HepG2 (cell line): ENCODE data around the gene MMUT. TPM values are rescaled to one million over a fixed set of nuclear protein-coding genes. Genes with fewer than 3 reads are reported as not detected.
A peak's percentile ranks its signal among the peaks of the same experiment; 100 is the strongest.

ENCODE experiments used
- BCL6 ChIP-seq: IDR thresholded peaks from 2 replicates; pipeline ENCODE4 v1.6.1; 2016; ENCODE audit warnings: missing genetic modification reagents, missing compliant biosample characterization
- CC2D1A ChIP-seq: sonication (generic); formaldehyde crosslinking; IDR thresholded peaks from 2 replicates; pipeline ENCODE4 v1.8.1; 2023; ENCODE audit warnings: mild to moderate bottlenecking, missing genetic modification reagents
- ELF3 ChIP-seq: IDR thresholded peaks from 2 replicates; pipeline ENCODE4 v1.6.1; 2016; ENCODE audit warnings: missing genetic modification reagents, missing compliant biosample characterization
- ETV5 ChIP-seq: IDR thresholded peaks from 2 replicates; pipeline ENCODE4 v1.6.1; 2018; ENCODE audit warnings: missing biosample characterization, missing genetic modification reagents, inconsistent platforms, borderline replicate concordance
- FOXA3 ChIP-seq: IDR thresholded peaks from 2 replicates; pipeline ENCODE4 v1.6.1; 2016; ENCODE audit warnings: missing genetic modification reagents, missing compliant biosample characterization
- GLMP ChIP-seq: sonication (generic); formaldehyde crosslinking; IDR thresholded peaks from 2 replicates; pipeline ENCODE4 v1.9.0; 2021; ENCODE audit warnings: missing genetic modification reagents, mild to moderate bottlenecking, borderline replicate concordance
- HNRNPUL1 ChIP-seq: fragments of 200-400 bp; formaldehyde crosslinking; IDR thresholded peaks from 2 replicates; pipeline ENCODE4 v1.6.1; 2017; ENCODE audit warnings: low read depth, mild to moderate bottlenecking, low read length, moderate library complexity
- NONO ChIP-seq, 2 experiments: fragments of 450-650 bp in 1 of 2; sonication (generic) in 1 of 2; formaldehyde crosslinking in 1 of 2; IDR thresholded peaks in 1 of 2; conservative IDR thresholded peaks in 1 of 2; 2 replicates each; pipeline versions ENCODE4 v1.6.1 to v1.8.0; 2017 to 2022; ENCODE audit warnings: mild to moderate bottlenecking in 1 of 2, missing genetic modification reagents in 1 of 2, moderate library complexity in 1 of 2
- PAWR ChIP-seq: sonication (generic); formaldehyde crosslinking; IDR thresholded peaks from 2 replicates; pipeline ENCODE4 v1.4.0; 2020; ENCODE audit warnings: missing genetic modification reagents, mild to moderate bottlenecking, borderline replicate concordance
- RXRB ChIP-seq: IDR thresholded peaks from 2 replicates; pipeline ENCODE4 v1.6.1; 2016; ENCODE audit warnings: borderline replicate concordance, missing genetic modification reagents, missing compliant biosample characterization
- SALL1 ChIP-seq: sonication (generic); formaldehyde crosslinking; IDR thresholded peaks from 2 replicates; pipeline ENCODE4 v1.8.0; 2022; ENCODE audit warnings: mild to moderate bottlenecking, missing genetic modification reagents
- SIN3B ChIP-seq: fragments of 150-350 bp; IDR thresholded peaks from 2 replicates; pipeline ENCODE4 v1.6.1; 2014; ENCODE audit warnings: low read length
- SMC3 ChIP-seq: IDR thresholded peaks from 2 replicates; pipeline ENCODE4 v1.6.1; 2011; ENCODE audit warnings: low read length, improper control_type of control experiment
- ZBTB43 ChIP-seq: sonication (generic); formaldehyde crosslinking; conservative IDR thresholded peaks from 2 replicates; pipeline ENCODE4 v1.4.0; 2020; ENCODE audit warnings: missing genetic modification reagents
- ZFYVE20 ChIP-seq: sonication (generic); formaldehyde crosslinking; IDR thresholded peaks from 2 replicates; pipeline ENCODE4 v1.8.0; 2023; ENCODE audit warnings: low read depth, mild to moderate bottlenecking, moderate library complexity, missing genetic modification reagents, borderline replicate concordance
- ZNF207 ChIP-seq: fragments of 450-650 bp; IDR thresholded peaks from 2 replicates; pipeline ENCODE4 v1.6.1; 2016; ENCODE audit warnings: antibody characterized with exemption, borderline replicate concordance
- ZNF496 ChIP-seq: sonication (generic); formaldehyde crosslinking; IDR thresholded peaks from 2 replicates; pipeline ENCODE4 v1.8.1; 2023; ENCODE audit warnings: mild to moderate bottlenecking, moderate library complexity, missing genetic modification reagents; ENCODE audit not compliant: insufficient replicate concordance
- ZNF75D ChIP-seq: sonication (generic); formaldehyde crosslinking; IDR thresholded peaks from 2 replicates; pipeline ENCODE4 v1.8.1; 2023; ENCODE audit warnings: missing genetic modification reagents, mild to moderate bottlenecking, borderline replicate concordance
- polyA plus RNA-seq, 8 experiments: library from polyadenylated mRNA; depleted of rRNA in 3 of 8; stranded (reverse) in 7 of 8; unstranded in 1 of 8; fragments of >200 nt; fragmentation: Illumina TruSeq in 4 of 8; extraction: Trizol in 4 of 8; gene quantifications; 2 replicates each; pipeline versions ENCODE4 v1.2.1 to v1.2.3, GENCODE V29; 2011 to 2016; ENCODE audit warnings: low read depth in 4 of 8, missing spikeins in 1 of 8, mixed read lengths in 1 of 8; ENCODE audit not compliant: insufficient read depth in 1 of 8
- total RNA-seq, 5 experiments: library from RNA; depleted of rRNA; stranded (reverse); fragments of >200 nt; fragmentation: Illumina TruSeq; extraction: Trizol; gene quantifications; 2 replicates each; pipeline ENCODE4 v1.2.3, GENCODE V29; 2016; ENCODE audit warnings: low read depth in 1 of 5
- TF ChIP-seq, protein P1 (sequence below): sonication (generic); formaldehyde crosslinking; IDR thresholded peaks from 2 replicates; pipeline ENCODE4 v1.5.0; 2020; ENCODE audit warnings: mild to moderate bottlenecking, missing genetic modification reagents, borderline replicate concordance
- TF ChIP-seq, protein P2 (sequence below): IDR thresholded peaks from 2 replicates; pipeline ENCODE4 v1.6.1; 2016; ENCODE audit warnings: low read depth
- TF ChIP-seq, protein P3 (sequence below): IDR thresholded peaks from 2 replicates; pipeline ENCODE4 v1.6.1; 2016; ENCODE audit warnings: mild to moderate bottlenecking, missing biosample characterization, missing genetic modification reagents

Gene MMUT
- total and polyA plus RNA-seq, 2 of the 13 experiments (the other 11 are each of a cell fraction or from before 2014, with no cell fraction given) = 16.1 to 20.5 TPM

- TF ChIP-seq BCL6 (CRISPR knock-in tag) (peak; percentile 38; the same call in 1 of the 2 replicates), ZNF75D (CRISPR knock-in tag) (no peak), ZNF496 (CRISPR knock-in tag) (no peak), ZNF207 (no peak), ELF3 (CRISPR knock-in tag) (peak; percentile 87), ZFYVE20 (CRISPR knock-in tag) (no peak), CC2D1A (CRISPR knock-in tag) (no peak), SALL1 (CRISPR knock-in tag) (peak; percentile 93), FOXA3 (CRISPR knock-in tag) (peak; percentile 79), PAWR (no peak), ZBTB43 (no peak), NONO (IDR thresholded peaks at IDR 0.05) (no peak), NONO (CRISPR knock-in tag; conservative IDR thresholded peaks at IDR 0.05) (peak; percentile 72; the same call in 1 of the 2 replicates), ETV5 (CRISPR knock-in tag) (peak; percentile 67), SIN3B (peak; percentile 99), GLMP (CRISPR knock-in tag) (no peak), SMC3 (no peak), HNRNPUL1 (no peak), RXRB (CRISPR knock-in tag) (peak; percentile 74; the same call in 1 of the 2 replicates)
- TF ChIP-seq, protein P1, sequence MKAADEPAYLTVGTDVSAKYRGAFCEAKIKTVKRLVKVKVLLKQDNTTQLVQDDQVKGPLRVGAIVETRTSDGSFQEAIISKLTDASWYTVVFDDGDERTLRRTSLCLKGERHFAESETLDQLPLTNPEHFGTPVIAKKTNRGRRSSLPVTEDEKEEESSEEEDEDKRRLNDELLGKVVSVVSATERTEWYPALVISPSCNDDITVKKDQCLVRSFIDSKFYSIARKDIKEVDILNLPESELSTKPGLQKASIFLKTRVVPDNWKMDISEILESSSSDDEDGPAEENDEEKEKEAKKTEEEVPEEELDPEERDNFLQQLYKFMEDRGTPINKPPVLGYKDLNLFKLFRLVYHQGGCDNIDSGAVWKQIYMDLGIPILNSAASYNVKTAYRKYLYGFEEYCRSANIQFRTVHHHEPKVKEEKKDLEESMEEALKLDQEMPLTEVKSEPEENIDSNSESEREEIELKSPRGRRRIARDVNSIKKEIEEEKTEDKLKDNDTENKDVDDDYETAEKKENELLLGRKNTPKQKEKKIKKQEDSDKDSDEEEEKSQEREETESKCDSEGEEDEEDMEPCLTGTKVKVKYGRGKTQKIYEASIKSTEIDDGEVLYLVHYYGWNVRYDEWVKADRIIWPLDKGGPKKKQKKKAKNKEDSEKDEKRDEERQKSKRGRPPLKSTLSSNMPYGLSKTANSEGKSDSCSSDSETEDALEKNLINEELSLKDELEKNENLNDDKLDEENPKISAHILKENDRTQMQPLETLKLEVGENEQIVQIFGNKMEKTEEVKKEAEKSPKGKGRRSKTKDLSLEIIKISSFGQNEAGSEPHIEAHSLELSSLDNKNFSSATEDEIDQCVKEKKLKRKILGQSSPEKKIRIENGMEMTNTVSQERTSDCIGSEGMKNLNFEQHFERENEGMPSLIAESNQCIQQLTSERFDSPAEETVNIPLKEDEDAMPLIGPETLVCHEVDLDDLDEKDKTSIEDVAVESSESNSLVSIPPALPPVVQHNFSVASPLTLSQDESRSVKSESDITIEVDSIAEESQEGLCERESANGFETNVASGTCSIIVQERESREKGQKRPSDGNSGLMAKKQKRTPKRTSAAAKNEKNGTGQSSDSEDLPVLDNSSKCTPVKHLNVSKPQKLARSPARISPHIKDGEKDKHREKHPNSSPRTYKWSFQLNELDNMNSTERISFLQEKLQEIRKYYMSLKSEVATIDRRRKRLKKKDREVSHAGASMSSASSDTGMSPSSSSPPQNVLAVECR (CRISPR knock-in tag) = peak; percentile 100
- TF ChIP-seq, protein P2, sequence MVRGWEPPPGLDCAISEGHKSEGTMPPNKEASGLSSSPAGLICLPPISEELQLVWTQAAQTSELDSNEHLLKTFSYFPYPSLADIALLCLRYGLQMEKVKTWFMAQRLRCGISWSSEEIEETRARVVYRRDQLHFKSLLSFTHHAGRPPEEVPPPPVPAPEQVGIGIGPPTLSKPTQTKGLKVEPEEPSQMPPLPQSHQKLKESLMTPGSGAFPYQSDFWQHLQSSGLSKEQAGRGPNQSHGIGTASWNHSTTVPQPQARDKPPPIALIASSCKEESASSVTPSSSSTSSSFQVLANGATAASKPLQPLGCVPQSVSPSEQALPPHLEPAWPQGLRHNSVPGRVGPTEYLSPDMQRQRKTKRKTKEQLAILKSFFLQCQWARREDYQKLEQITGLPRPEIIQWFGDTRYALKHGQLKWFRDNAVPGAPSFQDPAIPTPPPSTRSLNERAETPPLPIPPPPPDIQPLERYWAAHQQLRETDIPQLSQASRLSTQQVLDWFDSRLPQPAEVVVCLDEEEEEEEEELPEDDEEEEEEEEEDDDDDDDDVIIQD = peak; percentile 97
- TF ChIP-seq, protein P3, sequence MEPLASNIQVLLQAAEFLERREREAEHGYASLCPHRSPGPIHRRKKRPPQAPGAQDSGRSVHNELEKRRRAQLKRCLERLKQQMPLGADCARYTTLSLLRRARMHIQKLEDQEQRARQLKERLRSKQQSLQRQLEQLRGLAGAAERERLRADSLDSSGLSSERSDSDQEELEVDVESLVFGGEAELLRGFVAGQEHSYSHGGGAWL (CRISPR knock-in tag) = peak; percentile 68
Measured at GRCh38 chr6:49462927-49463611, at the start of gene MMUT, which contains the start of gene CENPQ (continued).
